DND-41 (cell line): ENCODE results near the gene KIR2DL4.

Experiments used
- EZH2 ChIP-seq: IDR thresholded peaks from 3 replicates; pipeline ENCODE4 v1.6.1; 2012; ENCODE audit warnings: borderline replicate concordance, low read depth, mild to moderate bottlenecking, moderate library complexity, low read length, inconsistent platforms; ENCODE audit not compliant: severe bottlenecking
- TF ChIP-seq, protein P1 (sequence below): IDR thresholded peaks from 2 replicates; pipeline ENCODE4 v1.5.1; 2012; ENCODE audit warnings: borderline replicate concordance, low read length, moderate library complexity, mild to moderate bottlenecking; ENCODE audit not compliant: poor library complexity, severe bottlenecking; ENCODE audit errors: extremely low read depth

DNA sequence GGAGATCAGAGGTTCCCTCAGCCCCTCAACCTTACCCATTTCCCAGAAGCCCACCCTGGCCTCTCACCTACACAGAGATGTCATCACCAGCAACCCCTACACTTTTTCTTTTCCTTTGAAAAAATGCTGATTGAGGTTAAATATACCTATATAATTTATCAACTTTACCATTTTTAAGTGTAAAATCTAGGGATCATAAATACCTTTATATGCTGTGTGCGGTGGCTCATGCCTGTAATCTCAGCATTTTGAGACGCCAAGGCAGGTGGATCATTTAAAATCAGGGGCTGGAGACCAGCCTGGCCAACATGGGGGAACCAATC is 3.1 kb downstream of the KIR2DL4 start:
- TF ChIP-seq, protein P1, sequence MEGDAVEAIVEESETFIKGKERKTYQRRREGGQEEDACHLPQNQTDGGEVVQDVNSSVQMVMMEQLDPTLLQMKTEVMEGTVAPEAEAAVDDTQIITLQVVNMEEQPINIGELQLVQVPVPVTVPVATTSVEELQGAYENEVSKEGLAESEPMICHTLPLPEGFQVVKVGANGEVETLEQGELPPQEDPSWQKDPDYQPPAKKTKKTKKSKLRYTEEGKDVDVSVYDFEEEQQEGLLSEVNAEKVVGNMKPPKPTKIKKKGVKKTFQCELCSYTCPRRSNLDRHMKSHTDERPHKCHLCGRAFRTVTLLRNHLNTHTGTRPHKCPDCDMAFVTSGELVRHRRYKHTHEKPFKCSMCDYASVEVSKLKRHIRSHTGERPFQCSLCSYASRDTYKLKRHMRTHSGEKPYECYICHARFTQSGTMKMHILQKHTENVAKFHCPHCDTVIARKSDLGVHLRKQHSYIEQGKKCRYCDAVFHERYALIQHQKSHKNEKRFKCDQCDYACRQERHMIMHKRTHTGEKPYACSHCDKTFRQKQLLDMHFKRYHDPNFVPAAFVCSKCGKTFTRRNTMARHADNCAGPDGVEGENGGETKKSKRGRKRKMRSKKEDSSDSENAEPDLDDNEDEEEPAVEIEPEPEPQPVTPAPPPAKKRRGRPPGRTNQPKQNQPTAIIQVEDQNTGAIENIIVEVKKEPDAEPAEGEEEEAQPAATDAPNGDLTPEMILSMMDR: no peak
- TF ChIP-seq EZH2: no peak
